ENCODE data around the gene SPATA31D1.

Gene SPATA31D1

DNA sequence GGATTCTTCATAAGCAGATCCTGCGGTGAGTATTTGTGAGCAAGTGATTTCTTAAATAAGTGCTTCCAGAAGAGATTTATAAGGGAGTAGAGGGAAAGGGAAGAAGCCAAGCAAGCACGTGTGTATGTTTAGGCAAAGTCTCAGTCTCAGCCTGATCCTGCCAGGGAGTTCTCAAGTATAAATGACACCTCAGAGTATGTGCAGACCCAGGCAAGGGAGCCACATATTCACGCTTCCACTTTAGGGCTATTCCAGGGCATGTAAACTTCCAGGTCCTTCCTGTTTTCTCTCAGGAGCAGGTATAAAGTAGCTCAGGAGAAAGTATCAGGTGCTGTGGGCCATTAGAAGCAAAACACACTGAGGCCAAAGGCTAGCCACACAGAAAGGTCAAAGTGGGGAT is 22.6 kb downstream of the SPATA31D1 start:
- Histone ChIP-seq H3K27me3 (no peaks in the 10 kb centered on the region), H3K4me3 (no peak overlapping the region), H3K4me2 (no peak overlapping the region), H3K27ac (no peak overlapping the region), H4K20me1 (no peaks in the 10 kb centered on the region), H3K9me3 (replicated peaks in 1 of 11) (peaks cover 11 to 18% (median 16%) of the 10 kb centered on the region in 11 experiments; a peak in 19 of 22 replicates), H3K9ac (no peak overlapping the region), H3K4me1 (no peaks in the 10 kb centered on the region), H3K36me3 (no peaks in the 10 kb centered on the region)
- no peak for TF ChIP-seq Cebpa-rat (IDR thresholded peaks at IDR 0.05)

DNA sequence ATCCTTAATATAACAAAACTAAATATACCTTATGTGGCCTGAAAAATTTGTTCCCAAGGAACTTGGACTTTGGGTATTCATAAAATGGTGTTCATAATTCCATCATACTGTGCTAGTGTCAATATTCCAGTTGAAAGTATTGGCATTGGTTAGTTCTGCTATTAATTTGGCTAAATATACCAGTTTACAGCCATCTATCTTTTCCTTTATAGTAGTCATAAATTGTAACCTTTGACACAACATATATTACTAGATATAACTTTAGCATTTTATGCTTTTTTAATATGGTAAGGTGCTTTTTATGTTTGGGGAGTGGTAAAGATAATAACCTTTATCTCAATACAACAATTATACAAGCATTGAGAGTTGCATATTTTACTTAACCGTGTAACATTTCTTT is 23.7 kb downstream of the SPATA31D1 start:
- Histone ChIP-seq H3K27ac (no peak overlapping the region), H3K4me2 (no peak overlapping the region), H3K9me3 (replicated peaks in 1 of 11) (peaks cover 11 to 21% (median 16%) of the 10 kb centered on the region in 11 experiments; a peak in 19 of 22 replicates), H3K9ac (no peak overlapping the region), H3K4me1 (no peaks in the 10 kb centered on the region), H3K36me3 (no peaks in the 10 kb centered on the region), H3K4me3 (no peak overlapping the region), H3K27me3 (no peaks in the 10 kb centered on the region), H4K20me1 (no peaks in the 10 kb centered on the region)
- no peak for TF ChIP-seq Cebpa-rat (IDR thresholded peaks at IDR 0.05)

DNA sequence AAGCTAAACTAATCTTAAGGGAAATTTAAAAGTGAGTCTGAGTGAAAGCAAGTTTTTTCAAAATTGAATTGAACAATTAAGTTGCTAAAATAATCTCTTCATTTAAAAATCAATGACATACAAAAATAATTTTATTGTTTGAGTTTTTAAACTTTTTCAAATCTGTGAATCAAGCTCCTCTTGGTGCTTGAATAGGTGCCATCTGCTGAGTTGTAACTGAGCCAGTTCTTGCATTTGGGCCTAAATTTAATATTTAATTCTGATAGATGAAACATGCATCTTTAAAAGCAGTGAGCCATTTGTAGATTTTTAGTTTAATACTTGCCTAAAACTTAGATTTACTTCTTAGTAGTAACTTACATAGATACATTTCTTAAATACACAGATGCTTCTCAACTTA is 31.8 kb downstream of the SPATA31D1 start:
- H3K9me3 ChIP-seq (replicated peaks in 1 of 11): peaks cover 0 to 6% (median 4%) of the 10 kb centered on the region in 11 experiments; a peak in 16 of 22 replicates
- no peak for TF ChIP-seq Cebpa-rat (IDR thresholded peaks at IDR 0.05)

DNA sequence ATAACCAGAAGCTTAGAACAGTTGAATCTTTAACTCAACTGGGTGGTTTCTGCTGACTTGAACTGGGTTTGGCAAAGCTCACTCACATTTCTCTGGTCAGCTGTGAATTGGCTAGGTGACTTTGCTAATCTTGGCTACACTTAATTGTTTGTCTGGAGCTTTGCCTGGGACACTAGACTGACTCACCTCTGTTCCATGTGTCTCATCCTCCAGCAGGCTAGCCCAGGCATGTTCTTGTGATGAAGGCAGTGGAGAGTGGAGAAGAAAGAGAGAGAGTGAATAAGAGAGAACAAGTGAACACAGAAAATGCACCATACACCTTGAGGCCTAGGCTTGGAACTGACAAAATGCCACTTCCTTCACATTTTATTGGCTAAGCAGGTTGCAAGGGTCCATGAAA is 32.6 kb downstream of the SPATA31D1 start:
- Histone ChIP-seq H3K4me2 (no peak overlapping the region), H3K27ac (no peak overlapping the region), H3K4me1 (no peaks in the 10 kb centered on the region), H3K36me3 (no peaks in the 10 kb centered on the region), H3K4me3 (no peak overlapping the region), H3K27me3 (no peaks in the 10 kb centered on the region), H4K20me1 (no peaks in the 10 kb centered on the region), H3K9me3 (replicated peaks in 1 of 11) (peaks cover 0 to 6% (median 4%) of the 10 kb centered on the region in 11 experiments; a peak in 6 of 22 replicates), H3K9ac (no peak overlapping the region)
- no peak for TF ChIP-seq Cebpa-rat (IDR thresholded peaks at IDR 0.05)

More for the DNA sequence above, 31.8 kb downstream of the SPATA31D1 start:
- no peak overlapping the region for H3K4me2 ChIP-seq
- H4K20me1 ChIP-seq: no peaks in the 10 kb centered on the region
- no peak overlapping the region for H3K4me3 ChIP-seq
- no peaks in the 10 kb centered on the region for H3K27me3 ChIP-seq
- no peaks in the 10 kb centered on the region for H3K4me1 ChIP-seq
- no peak overlapping the region for H3K27ac ChIP-seq
- no peaks in the 10 kb centered on the region for H3K36me3 ChIP-seq
- H3K9ac ChIP-seq: no peak overlapping the region

DNA sequence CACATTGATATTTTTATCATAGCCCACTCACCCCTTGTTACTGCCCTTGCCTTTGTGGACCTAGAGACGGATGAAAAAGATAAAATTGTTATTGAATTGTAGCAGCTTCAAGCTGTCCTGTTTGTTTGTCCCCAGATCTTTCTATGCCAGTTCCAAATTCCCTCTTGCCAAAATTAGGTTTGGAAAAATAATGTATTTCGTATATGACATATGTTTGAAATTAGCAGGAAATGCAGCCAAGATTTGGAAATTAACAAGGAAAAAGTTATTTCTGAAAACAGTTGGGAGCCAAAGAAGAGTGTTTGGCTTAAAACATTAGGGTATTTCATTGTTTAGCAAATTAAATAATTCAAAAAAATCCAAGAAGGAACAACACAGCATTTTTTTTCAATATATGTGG is 33.5 kb downstream of the SPATA31D1 start:
- Histone ChIP-seq H3K4me3 (no peak overlapping the region), H4K20me1 (no peaks in the 10 kb centered on the region), H3K36me3 (no peaks in the 10 kb centered on the region), H3K4me1 (no peaks in the 10 kb centered on the region), H3K9me3 (replicated peaks in 1 of 11) (peaks cover 0 to 6% (median 0%) of the 10 kb centered on the region in 11 experiments; a peak in 5 of 22 replicates), H3K9ac (no peak overlapping the region), H3K27me3 (no peaks in the 10 kb centered on the region), H3K27ac (no peak overlapping the region), H3K4me2 (no peak overlapping the region)
- no peak for TF ChIP-seq Cebpa-rat (IDR thresholded peaks at IDR 0.05)

DNA sequence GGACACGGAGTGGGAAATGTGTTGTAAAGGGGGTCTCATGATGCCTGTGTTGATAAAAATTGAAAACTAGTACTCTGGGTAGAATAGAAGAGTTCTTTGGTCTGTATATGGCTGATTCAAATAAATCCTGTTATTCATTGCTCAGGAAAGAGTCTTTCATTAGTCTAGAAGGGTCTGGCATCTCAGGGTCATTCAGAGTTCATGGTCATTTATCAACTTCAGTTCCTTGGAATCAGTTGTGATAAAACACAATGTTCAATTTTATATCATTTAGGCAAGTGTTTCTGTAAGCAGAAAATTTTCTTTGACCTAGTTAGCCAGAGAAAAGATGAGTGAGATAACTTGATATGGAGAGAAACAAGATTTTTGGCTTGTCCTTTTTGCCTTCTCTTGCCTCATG is 36.3 kb downstream of the SPATA31D1 start:
- Histone ChIP-seq H3K9me3 (replicated peaks in 1 of 11) (no peaks in the 10 kb centered on the region), H3K4me1 (no peaks in the 10 kb centered on the region), H3K36me3 (no peaks in the 10 kb centered on the region), H3K4me2 (no peak overlapping the region), H3K4me3 (no peak overlapping the region), H3K9ac (no peak overlapping the region), H3K27me3 (no peaks in the 10 kb centered on the region), H3K27ac (no peak overlapping the region), H4K20me1 (no peaks in the 10 kb centered on the region)
- no peak for TF ChIP-seq Cebpa-rat (IDR thresholded peaks at IDR 0.05)

DNA sequence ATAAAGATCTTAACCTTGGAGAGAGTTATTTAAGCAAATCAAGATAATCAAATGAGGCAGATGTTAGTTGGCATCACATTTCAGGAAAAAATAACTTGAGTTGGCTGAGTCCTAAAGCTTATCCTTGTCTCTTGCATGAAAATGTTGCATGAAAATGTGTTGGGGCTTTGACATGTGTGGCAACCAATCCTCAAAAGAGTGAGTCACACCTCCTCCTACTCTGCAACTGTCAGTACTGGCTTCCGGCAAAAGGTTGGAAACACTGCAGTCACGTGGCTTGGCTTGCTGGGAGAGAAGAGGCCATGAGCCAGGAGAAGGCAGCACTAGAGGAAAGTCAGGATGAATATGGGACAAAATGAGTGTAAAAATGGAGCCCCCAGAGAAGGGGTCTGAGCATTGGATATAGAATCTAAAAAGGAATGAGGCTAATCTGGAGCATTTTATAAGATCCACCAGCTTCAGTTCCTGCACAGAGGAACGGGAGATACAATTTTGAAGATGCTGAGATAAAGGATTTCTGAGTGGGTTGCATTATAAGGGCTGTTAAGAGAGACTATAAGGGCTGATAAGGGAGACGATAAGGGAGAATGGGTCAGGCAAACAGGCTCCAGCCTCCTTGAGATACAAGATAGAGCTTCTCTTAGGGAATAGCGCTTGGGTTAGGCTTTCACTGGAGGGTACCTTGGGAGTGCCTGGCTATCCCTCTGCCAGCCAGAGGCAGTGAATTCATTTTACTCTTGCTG is 43.1 kb downstream of the SPATA31D1 start:
- Histone ChIP-seq H3K4me3 (no peak overlapping the region), H3K36me3 (no peaks in the 10 kb centered on the region), H3K27ac (no peak overlapping the region), H3K9me3 (replicated peaks in 1 of 11) (no peaks in the 10 kb centered on the region), H3K27me3 (no peaks in the 10 kb centered on the region), H3K4me1 (no peaks in the 10 kb centered on the region), H4K20me1 (no peaks in the 10 kb centered on the region), H3K9ac (no peak overlapping the region), H3K4me2 (no peak overlapping the region)
- no peak for TF ChIP-seq Cebpa-rat (IDR thresholded peaks at IDR 0.05)

DNA sequence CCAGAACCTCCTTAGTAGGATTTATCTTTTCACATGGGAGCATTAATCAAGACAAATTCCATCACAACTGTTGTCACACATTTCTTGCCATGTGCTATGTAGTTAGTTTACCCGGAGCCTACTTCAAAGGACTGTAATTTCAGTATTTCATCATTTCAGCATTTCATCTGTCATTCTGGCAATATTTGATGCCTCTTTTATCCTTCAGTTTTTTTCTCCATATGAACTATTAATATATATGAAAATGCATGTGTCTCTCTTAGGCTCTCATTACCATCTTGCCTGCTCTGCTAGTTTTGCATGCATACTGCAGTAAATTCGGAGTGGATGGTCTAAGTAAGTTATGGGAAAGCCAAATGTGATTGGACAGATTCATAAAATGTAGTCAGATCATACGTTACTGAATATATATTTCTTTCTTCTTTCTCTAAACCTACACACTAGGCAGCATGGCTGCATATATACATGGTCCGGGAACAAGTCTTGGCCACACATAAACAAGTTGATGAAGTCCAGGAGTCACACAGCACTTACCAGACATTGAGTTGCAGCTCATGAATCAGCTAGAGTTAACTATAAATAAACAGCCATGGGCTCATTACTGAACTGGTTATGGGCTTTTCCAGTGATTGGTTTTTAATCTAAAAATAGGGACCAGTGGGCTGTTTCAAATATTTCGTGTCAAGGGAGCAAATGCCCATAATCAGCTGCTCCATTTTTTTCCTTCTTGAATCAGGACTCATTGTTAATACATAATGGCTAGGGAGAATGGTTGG is 46.6 kb downstream of the SPATA31D1 start:
- H3K27me3 ChIP-seq: no peaks in the 10 kb centered on the region
- no peak overlapping the region for H3K27ac ChIP-seq
- H3K4me2 ChIP-seq: no peak overlapping the region
- no peak for TF ChIP-seq Cebpa-rat (IDR thresholded peaks at IDR 0.05)
- H3K4me1 ChIP-seq: no peaks in the 10 kb centered on the region
- no peak overlapping the region for H3K4me3 ChIP-seq
- H3K9me3 ChIP-seq (replicated peaks in 1 of 11): no peaks in the 10 kb centered on the region
- H3K36me3 ChIP-seq: no peaks in the 10 kb centered on the region
- H4K20me1 ChIP-seq: no peaks in the 10 kb centered on the region
- H3K9ac ChIP-seq: no peak overlapping the region

DNA sequence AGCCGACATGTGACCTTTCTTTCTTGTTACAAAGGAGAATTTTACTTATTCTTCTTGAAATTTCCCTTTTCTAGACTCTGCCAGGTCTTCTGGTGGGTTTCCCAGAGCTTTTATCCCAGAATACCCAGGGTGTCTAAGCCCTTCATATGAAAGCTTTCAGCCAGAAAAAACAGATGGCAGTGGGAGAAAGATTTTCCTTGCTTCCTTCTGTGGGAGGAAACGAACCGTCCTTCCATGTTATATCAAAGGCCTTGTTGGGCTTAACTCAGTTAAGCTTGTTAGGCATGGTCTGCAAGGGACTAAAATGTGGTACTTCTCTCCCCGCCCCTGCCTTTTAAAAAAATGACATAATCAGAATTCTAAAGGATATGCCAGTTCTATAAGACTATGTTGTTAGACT is 47.5 kb downstream of the SPATA31D1 start:
- no peak overlapping the region for H3K9ac ChIP-seq
- H3K27ac ChIP-seq: no peak overlapping the region
- no peaks in the 10 kb centered on the region for H4K20me1 ChIP-seq
- no peaks in the 10 kb centered on the region for H3K4me1 ChIP-seq
- H3K4me2 ChIP-seq: no peak overlapping the region
- no peaks in the 10 kb centered on the region for H3K36me3 ChIP-seq
- no peak overlapping the region for H3K4me3 ChIP-seq
- no peaks in the 10 kb centered on the region for H3K27me3 ChIP-seq
- H3K9me3 ChIP-seq (replicated peaks in 1 of 11): no peaks in the 10 kb centered on the region
- TF ChIP-seq Cebpa-rat (IDR thresholded peaks at IDR 0.05): no peak

DNA sequence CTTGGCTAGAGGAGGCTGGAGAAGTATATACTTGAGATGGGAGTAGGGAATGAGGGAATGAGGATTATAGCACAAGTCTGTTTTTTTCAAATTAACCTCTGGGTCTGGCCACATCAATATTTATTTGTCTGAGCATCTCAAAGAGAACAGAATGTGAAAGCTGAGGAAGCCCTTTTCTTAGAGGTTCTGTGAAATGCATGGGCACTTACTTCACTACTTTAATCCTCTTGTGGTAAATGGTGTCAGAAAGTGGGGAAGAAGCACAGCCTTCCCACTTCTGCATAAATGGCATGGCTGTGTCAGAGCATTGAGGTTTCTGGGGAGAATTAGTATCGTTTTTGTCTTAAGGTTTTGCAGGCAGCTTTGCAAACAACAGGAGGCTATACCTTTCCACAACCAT is 48.6 kb downstream of the SPATA31D1 start:
- no peak overlapping the region for H3K27ac ChIP-seq
- H3K4me3 ChIP-seq: no peak overlapping the region
- H3K27me3 ChIP-seq: no peaks in the 10 kb centered on the region
- H3K4me1 ChIP-seq: no peaks in the 10 kb centered on the region
- H3K9ac ChIP-seq: no peak overlapping the region
- no peaks in the 10 kb centered on the region for H4K20me1 ChIP-seq
- no peak overlapping the region for H3K4me2 ChIP-seq
- no peak for TF ChIP-seq Cebpa-rat (IDR thresholded peaks at IDR 0.05)
- H3K36me3 ChIP-seq: no peaks in the 10 kb centered on the region
- H3K9me3 ChIP-seq (replicated peaks in 1 of 11): no peaks in the 10 kb centered on the region
